ENCODE measurements around the gene VASH1.

GRCh38 chr14:76761960-76762410, 717 bp downstream of the VASH1 start:
- TF ChIP-seq CTCF (IDR thresholded peaks at IDR 0.05) (no peak), POLR2A (IDR thresholded peaks at IDR 0.05) (no peak), EP300 (IDR thresholded peaks at IDR 0.05) (no peak), POLR2AphosphoS5 (IDR thresholded peaks at IDR 0.05) (no peak)
